ENCODE data around the gene UBE2J2.

The UBE2J2 gene

DNA sequence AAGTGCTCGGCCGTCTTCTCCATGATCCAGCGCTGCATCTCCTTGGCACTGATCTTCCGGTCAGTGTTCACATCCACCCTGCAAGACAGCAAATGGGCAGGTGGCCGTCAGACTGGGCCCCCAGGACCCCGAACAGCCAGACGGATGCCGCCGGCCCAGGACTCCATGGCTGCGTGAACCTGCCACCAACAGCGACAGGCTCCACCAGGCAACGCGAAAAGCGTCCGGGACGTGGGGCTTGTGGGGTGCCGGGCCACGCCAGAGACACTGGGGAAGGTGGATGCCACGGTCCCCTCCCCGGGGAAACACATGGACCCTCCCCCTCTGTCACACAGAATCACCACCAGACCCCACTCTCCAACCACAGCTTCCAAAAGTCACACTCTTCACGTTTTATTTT, 49.8 kb downstream of the UBE2J2 start:
- no peak for DNase-seq

DNA sequence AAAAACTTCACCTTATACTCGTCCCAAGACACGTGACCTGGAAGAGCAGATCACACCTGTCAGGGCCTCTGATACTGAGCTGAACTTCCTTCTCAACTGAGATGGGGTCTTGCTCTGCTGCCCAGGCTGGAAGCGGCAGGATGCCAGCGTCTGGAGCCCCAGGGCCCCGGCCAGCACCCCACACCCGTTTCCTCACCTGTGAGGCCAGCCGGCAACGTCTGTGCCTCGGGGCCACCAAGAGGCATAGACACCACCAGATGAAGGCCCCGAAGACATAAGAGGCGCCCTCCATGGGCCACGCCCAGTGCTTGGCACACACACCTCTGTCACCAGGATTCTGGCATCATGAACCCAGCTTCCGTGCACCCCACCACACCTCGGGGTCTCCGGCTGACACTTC, 50.3 kb downstream of the UBE2J2 start:
- DNase-seq: no peak

DNA sequence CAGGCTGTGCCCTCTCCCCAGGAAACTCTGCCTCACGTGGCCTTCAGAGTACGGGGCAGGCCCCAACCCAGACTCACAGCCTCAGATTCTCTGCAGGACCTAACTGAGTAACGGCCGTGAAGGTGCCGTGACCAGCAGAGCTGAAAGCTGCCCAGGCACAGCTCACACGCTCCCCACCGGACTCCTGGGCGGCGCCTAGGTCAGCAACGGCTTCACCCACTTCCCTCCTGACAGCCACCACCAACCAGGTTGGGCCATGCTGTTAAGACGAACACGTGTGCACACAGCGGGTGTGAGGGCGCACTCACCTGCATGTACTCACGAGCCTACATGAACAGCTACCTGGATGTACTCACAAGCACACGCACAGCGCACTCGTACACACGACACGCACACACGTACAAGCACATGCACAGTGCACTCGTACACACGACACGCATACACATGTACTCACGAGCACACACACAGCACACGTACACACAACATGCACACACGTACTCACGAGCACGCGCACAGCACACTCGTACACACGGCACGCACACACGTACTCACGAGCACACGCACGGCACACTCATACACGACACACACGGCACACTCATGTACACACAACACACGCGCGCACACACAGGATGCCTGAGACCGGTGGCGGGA, 51.0 kb downstream of the UBE2J2 start:
- no peak for DNase-seq

DNA sequence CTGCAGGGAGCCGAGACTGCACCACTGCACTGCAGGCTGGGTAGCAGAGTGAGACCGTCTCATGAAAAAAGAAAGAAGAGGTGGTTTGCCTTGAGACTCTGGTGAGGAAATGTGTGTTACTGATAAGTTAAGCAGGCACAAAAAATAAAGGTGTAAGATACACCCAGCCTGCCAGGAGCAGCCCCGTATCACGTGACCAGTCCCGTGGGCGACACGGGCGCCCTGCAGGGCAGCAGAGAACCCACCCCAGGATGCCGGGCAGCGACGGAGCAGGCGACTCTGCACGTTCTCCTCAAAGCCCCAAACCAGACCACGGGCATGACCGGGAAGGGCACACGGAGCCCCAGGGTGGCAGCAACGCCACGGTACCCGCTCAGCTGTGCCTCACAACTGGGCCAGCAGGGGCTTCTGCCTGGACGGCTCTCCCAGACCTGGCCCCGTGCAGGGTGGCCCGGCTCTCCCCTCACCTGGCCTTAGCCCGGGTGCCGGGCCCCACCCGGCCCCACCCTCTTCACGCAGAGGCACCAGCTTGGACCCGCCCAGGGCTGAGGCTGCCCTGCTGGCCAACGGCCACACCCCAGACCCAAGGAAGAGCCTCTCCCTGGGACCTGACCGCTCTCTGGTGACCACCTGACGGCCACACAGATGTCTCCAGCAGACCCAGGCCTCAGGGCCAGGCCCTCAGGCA, 51.6 kb downstream of the UBE2J2 start:
- DNase-seq: no peak

DNA sequence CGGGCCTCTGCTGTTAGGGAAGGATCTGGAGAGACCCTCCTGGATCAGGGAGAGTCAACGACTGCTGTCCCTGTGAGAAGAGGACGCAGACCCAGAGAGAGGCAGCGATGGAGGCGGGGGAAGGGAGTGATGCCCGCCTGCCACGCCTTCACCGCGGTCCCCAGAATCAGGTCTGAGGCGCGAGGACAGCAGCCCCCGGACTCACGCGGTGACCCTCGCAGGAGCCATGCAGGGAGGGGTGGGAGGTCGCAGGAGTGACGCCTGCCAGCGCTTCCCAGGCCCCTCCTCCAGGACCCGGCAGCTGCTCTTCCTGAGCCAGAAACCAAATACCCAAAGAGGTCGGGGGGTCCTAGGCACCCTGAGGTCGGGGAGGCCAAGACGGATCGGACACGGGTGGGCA, 53.5 kb downstream of the UBE2J2 start:
- DNase-seq: no peak

DNA sequence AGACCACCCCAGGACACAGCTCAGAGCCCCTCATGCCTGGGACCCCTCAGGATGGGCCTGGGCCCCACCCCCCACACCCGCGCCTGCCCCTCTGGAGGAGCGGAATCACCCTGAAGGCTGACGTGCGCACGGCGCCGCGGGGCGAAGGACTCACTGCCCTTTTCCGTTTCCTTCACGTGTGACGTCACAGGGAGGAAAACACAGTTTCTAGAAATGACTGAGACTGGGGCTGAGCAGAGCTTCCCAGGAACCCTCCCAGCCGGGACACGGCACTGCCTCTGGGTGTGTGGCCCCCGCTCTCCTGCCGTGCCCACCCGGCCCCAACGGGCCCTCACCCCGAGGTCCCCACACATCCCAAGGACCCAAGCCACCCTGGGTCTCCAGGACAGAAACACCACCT, 54.3 kb downstream of the UBE2J2 start:
- no peak for DNase-seq

DNA sequence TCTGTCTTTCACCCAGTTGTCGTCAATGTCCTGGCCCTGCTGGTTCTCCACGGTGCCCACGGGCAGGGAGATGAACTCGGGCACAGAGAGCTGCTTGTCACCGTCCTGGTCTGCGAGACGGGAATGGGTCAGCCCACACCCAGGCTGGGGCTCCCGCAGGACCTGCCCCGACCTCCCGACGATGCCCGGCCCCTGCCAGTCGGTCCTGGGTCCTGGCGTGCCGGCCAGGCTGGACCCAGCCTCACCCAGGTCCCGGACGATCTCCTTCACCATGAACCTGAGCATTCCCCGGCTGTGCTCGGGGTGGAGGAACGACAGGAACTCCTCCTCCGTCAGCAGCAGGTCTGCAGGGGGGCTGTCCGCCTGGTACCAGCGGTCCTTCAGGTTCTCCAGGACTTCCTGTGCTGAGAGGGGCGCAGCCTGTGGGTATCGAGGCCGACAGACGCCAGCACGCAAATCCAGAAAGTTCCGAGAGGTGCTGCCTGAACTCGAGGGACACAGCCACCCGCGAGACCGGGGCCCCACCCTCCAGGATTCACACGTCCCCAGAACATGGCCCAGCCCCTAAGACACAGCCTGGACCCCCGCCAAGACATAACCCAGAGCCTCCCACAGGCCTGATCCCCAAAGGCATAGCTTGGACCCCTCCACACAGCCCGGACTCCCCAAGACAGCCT, 55.0 kb downstream of the UBE2J2 start:
- DNase-seq: no peak

DNA sequence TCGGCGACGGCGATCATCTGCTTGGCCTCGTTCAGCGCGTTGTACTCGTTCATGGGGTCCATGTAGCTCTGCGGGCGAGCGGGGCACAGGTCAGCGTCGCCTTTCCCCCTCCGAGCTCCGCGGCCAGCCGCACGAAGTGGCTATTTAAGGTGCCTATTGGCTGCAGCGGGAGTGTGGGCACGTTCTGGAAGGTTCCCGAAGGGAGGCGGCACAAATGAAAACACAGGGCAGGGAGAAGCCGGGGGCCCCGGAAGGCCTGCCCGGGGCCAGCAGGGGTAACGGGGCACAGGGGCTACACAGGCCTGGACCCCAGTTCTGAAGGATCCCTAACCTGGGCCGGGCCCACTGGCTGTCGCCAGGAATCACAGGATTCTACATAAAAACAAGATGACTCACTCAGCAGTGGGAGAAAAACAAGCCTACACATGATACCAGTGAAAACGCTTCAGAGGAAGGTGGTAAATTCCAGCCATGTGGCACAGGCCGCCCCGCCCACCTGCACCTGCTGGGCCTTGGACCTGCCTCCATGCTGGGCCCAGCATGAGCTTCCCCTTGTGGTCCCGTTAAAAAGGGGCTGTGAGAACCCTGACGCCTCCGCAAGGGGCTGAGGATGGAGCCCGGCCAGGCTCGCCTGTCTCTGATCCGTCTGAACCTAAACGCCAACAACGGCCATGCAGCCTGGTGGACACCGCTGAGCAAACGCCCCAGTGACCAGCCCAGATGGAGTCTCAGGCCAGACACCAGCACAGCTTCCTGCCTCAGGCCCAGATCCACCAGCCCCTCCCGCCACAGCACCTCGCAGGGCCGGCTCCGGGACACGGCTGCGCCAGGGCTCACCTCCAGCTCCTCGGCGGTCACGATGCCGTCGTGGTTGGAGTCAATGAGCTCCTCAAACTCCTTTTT, 55.8 kb downstream of the UBE2J2 start:
- DNase-seq: no peak

DNA sequence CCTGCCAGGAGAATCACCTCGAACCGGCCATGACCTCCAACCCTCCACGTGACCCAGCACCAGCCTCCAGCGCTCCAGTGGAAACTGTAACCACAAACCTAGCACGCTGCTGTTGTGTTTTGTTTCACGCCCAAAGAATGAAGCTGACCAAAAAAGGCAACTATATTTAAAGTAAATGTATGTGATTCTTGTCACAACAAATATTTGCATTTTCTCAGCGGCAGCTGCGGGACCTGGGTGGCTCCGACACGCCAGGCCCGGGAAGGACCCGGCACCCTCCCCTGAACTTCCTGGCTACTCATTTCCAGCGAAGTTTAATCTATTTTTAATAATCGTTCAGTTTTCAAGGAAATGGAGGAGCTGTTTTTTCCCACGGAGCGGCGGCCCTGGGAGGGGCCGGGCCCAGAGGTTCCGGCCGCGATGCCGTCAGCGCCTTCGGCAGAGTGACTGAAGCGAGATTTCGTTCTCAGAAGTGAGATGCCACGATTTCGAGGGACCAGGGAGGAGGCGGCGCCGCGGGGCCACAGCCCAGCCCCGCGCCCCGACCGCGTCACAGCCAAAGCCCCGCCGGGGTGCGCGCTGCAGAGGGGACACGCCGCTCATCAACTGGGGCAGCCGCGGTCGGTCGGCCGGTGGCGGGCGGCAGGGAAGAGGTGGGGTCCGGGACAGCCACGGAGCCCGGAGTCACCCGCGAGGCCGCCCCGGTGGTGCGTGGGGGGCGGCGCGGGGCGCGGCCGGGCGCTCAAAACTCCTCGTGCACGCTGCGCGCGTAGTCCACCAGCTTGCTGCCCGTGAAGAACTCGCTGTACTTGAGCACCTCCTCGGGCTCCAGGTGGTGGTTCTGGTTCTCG, 56.7 kb downstream of the UBE2J2 start:
- DNase-seq: no peak

DNA sequence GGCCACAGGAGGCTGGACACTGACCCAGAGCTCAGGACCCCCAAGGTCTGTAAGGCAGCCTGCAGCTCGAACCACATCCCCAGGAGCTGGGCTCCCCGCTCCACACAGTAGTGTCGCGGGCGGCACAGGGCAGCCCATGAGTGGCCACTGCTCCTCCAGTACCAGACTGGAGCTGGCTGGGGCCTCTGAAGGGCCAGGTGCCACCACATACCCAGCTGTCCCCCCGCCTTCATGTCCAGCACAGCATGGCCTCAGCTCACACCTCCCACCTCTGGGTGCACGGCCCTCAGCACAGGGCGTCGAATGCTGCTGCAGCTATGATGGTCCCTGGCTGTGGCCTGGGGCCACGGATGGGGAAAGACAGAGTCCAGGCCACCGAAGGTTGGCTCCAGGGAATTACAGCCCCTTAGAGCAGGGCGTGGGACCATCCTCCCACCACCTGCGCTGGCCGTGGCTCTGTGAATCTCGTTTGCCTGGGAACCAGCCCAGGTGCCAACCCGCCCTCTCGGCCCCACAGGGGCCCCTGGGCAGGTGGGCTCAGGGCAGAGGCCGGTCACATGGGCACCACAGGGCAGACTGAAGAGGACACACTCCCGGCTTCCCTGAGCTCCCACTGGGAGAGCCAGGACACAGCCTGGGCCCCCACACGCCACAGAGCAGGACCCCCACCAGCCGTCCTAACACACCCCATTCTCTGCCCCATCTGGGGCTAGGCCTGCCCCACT, 57.6 kb downstream of the UBE2J2 start:
- no peak for DNase-seq

DNA sequence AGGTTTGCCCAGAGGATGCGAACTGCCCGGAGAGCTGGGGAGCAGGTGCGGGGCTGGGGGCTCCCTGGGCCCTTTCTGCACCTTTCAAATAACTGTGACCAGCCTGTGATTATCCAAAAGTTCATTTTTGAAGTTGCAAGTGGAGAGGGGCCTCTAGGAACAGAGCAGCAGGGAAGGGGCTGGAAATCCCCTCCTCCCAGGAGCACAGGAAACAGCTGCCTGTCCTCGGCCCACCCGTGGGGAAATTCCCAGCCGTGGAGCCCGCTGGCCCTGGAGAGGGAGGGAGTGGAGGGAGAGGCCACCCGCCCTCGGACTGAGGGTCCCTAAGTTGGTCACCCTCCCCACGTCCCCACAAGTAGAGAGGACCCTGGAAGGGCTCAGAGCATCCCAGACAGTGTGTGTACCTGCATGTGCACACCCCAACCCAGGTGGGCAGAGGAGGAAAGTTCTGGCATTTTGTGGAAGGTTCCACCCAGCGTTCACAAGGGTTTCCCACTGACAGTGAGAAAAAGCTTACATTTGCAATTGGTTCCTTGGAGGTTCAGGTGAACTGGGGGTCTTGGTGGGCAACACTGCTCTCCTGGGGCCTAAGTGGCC, 58.5 kb downstream of the UBE2J2 start:
- no peak for DNase-seq

DNA sequence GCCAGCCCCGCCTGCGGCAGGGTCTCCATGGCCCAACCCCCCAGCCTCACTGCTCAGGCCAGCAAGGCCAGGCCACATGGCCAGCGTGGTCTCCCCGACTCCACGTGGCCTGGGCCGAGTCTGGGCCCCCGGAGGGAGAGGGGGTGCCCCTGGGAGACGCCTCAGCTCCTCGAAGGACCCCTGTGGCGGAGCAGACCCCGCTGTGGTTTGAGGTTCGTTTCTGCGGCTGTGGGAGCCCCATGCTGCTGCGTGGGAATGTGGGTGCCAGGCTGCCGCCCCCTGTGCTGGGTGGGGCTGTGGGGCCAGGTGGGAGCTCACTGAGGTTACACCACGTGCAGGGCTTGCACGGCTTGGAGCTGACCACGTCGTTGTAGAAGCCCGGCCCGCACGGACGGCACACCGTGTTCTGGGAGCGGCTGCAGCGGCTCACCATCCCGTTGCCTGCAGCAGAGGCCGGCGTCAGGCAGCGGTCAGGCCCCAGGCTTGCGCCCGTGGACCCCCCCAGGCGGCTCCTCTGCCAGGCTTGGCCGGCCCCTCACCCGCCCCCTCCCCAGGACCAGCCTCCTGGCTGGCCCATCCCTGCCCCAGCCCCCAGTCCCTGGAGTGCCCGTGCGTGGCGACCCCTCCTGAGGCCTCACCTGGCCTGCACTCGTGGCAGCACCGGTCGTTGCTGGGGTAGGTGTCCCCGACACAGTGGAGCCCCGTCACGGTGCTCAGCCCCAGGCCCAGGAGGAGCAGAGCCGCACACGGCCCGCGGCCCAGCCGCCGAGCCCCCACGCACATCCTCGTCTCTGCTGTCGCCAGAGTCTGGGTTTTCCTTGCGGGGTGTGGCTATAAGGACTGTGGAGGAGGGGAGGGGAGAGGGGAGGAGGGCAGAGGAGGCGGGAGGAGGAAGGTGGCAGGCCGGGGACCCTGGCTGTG, 60.0 kb downstream of the UBE2J2 start, which contains the start of gene TNFRSF4:
TSS of gene TNFRSF4 (minus strand) at position 809 of the 921 bp plus-strand sequence. CDS start at position 783, 26 bp downstream.
- DNase-seq: no peak

DNA sequence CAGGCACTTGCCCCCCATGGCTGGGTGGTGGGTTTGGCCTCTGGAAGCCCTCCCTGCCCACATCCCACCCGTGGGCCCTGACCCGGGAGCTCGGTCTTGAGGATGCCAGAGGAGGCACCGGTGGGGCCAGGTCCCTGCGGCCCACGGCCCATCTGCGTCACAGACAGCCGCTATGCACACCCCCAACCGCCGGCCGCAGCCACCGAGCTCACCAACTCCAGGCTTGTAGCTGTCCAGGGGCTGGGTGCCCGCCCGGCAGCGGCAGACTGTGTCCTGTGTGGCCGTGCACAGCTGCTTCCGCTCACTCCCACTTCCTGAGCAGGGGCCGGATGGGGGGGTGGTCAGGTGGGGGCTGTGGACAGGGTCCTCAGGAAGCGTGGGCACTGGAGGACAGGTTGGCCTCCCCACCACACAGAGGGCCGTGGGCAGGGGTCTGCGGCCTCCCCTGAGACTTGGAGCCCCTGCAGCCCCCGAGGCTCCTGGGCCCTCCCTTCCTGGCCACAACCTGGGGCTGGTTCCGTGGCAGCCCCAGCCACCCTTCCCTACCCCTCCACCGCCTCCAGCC, 60.8 kb downstream of the UBE2J2 start:
- DNase-seq: no peak

DNA sequence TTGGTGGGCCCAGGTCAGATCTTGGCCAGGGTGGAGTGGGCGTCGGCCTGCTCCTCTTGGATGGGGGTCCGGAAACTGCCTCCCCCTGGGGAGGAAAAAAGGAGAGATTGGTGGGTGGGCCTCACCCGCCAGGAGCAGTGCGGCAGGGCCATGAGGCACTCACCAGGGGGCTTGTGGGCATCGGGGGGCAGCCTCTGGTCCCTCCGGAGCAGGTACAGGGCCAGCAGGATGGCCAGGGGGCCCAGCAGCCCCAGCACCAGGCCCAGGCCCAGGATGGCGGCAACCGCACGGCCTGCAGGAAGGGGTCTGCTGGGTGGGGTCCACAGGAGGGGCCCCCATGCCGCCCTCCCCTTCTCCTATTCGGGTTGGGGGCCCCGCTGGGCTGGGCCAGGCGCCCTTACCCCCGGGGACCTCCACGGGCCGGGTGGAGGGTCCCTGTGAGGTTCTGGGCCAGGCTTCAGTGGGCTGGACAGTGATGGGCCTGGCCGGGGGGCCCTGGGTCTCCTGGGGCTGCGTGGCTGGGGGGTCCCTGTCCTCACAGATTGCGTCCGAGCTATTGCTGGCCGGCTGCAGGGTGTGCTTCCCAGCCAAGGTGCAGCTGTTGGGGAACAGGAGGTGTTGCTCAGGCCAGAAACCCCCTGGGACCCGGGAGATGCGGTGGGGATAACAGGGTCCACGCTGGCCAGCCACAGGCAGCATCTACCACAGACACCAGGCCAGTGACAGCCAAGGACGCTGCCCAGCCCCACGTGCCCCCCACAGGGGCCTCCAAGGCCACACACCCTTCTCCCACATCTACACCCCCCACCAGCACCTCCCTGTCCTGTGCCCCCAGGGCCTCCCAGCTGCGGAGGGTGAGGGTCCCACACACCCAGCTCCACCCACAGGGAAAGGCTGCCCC, 61.9 kb downstream of the UBE2J2 start:
- no peak for DNase-seq

DNA sequence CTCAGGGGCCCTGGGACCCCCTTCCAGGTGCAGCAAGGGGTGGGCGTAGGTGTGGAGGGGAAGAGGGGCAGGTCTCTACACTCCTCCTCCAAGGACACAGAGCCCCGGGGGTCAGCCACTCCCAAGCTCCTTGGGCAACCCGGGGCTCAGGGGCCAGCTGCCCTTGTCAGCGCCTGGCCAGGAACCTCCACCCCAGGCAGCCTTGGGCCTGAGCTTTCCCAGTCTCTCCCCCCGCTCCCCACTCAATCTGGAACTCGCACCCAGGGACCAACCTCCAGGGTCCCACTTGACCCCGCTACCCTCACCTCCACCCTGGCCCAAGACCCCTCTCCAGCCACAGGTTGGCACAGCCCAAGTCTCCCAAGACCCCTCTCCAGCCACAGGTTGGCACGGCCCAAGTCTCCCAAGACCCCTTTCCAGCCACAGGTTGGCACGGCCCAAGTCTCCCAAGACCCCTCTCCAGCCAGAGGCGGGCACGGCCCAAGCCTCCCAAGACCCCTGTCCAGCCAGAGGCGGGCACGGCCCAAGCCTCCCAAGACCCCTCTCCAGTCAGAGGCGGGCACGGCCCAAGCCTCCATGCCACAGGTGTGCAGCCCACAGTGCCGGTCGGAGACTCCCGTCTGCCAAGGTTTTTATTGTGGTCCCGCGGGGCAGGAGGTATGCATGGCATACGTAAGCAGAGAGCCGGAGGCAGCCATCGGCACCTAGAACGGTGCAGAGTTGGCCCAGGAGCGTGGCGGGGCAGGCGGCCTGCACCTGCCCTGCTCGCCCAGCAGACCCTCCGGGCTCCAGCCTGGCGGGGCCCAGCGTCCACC, 62.7 kb downstream of the UBE2J2 start:
- DNase-seq: no peak

DNA sequence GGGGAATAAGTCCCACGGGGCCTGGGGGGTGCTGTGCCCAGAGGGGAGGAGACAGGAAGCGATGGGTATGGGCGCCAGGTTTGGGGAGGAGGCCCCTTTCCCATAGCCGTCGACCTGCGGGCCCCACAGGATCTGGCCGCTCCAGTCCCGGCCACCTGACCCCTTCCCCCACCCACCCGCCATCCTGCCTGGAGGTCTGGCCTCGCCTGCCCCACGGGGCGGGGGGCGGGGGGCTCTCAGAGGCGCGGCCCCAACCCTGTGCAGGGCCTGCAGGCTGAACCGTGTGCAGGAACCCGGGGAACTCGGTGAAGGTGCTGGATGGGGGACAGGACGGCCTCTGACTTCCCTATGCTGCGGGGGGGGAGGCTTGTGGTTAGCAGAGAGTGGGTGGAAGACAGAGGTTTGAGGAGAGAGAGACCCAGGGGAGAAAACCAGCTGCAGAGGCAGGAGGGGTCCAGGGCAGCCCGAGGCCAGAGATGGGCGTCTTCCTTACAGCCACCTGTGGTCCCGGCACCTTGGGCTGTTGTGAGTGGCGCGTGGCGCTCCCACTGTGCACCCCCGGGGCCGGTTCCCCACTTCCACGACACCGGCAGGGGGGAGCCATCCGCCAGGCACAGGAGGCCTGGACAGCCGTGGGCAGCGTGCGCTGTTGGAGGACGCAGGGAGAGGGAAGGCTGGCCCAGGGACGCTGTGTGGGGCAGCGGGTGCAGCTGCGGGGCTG, 64.8 kb downstream of the UBE2J2 start:
- peak; percentile 55 for DNase-seq

DNA sequence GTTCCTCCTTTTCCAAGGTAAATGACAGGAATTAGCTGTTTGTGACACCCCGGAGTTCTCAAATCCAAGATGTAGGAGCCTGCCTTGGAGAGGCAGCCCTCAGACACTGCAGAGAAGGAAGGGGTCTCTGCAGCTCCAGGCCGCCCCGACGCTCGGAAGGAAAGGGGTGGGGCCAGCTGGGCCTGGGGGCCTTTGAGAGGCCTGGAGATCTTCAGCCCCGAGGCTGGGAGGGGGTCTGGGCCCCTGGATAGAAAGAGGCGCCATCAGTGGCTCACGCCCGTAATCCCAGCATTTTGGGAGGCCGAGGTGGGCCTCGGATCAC, 66.1 kb downstream of the UBE2J2 start:
- no peak for DNase-seq
